T-cell (primary cell): ENCODE results near the gene PLEKHF1. TPM values are rescaled to one million over a fixed set of nuclear protein-coding genes. Genes with fewer than 3 reads are reported as not detected.

ENCODE experiments used
- ATAC-seq, 4 experiments: fragments of 200-7000 bp in 3 of 4; fragments of 150-1000 bp in 1 of 4; cut with Tn5 transposase; replicated peaks in 1 of 4; 1 replicate in 3 of 4; 2 replicates in 1 of 4; pipeline ENCODE4 v1.10.0; 2021; ENCODE audit warnings: moderate library complexity in 3 of 4, mild to moderate bottlenecking in 2 of 4, moderate number of reproducible peaks in 1 of 4
- CTCF ChIA-PET, 2 donors: fragments of 300-600 bp; sonication (Branson Sonifier 250); formaldehyde crosslinking; loops; one replicate each; lab custom pipeline; 2022; ENCODE audit warnings: antibody characterized with exemption in 2 of 2; lab: Charles Lee
- POLR2A ChIA-PET, 2 donors: fragments of 300-600 bp; sonication (Branson Sonifier 250); formaldehyde crosslinking; loops; one replicate each; lab custom pipeline; 2022; ENCODE audit warnings: antibody characterized with exemption in 2 of 2; lab: Charles Lee
- DNase-seq, 35 experiments: peaks; one replicate each; pipeline versions ENCODE4 v3.0.0 to v3.0.0-alpha.2; 2013 to 2023
- H3K27ac ChIP-seq: one replicate; pipeline ENCODE4 v1.5.1; 2013; ENCODE audit warnings: low read length
- H3K27me3 ChIP-seq, 2 experiments: replicated peaks in 1 of 2; 1 replicate in 1 of 2; 2 replicates in 1 of 2; pipeline versions ENCODE4 v1.6.1 to v1.7.0; 2013; ENCODE audit warnings: low read length in 1 of 2, mixed read lengths in 1 of 2; ENCODE audit not compliant: control insufficient read depth in 2 of 2, insufficient read depth in 2 of 2; ENCODE audit errors: extremely low read depth in 1 of 2
- H3K36me3 ChIP-seq, 2 donors: 1 replicate in 1 of 2; 2 replicates in 1 of 2; pipeline versions ENCODE4 v1.6.1 to v1.7.0; 2013; ENCODE audit warnings: low read length in 1 of 2; ENCODE audit not compliant: control insufficient read depth in 2 of 2, insufficient read depth in 1 of 2; ENCODE audit errors: extremely low read depth in 1 of 2
- H3K4me1 ChIP-seq, 2 experiments: 1 replicate in 1 of 2; 2 replicates in 1 of 2; pipeline versions ENCODE4 v1.6.1 to v1.7.0; 2013; ENCODE audit warnings: low read length in 2 of 2, mixed read lengths in 1 of 2; ENCODE audit not compliant: insufficient read depth in 2 of 2, control insufficient read depth in 1 of 2; ENCODE audit errors: extremely low read depth in 1 of 2
- H3K4me3 ChIP-seq, 2 donors: 1 replicate in 1 of 2; 2 replicates in 1 of 2; pipeline versions ENCODE4 v1.5.1 to v1.7.0; 2013; ENCODE audit warnings: mild to moderate bottlenecking in 2 of 2, low read length in 1 of 2, moderate library complexity in 1 of 2; ENCODE audit not compliant: control insufficient read depth in 1 of 2; ENCODE audit errors: extremely low read depth in 1 of 2
- H3K9me3 ChIP-seq: 2 replicates; pipeline ENCODE4 v1.7.0; 2013
- H3K27ac Mint-ChIP-seq, 2 donors: one replicate each; pipeline ENCODE4 v1.8.0; 2020 to 2021; ENCODE audit warnings: mild to moderate bottlenecking in 2 of 2, mixed read lengths in 2 of 2
- H3K27me3 Mint-ChIP-seq, 2 donors: one replicate each; pipeline ENCODE4 v1.8.0; 2021 to 2022; ENCODE audit warnings: mixed read lengths in 2 of 2
- H3K36me3 Mint-ChIP-seq: one replicate; pipeline ENCODE4 v1.8.0; 2021; ENCODE audit warnings: mixed read lengths
- H3K4me1 Mint-ChIP-seq, 3 donors: one replicate each; pipeline ENCODE4 v1.8.0; 2020 to 2022; ENCODE audit warnings: mixed read lengths in 3 of 3, mild to moderate bottlenecking in 1 of 3
- H3K4me3 Mint-ChIP-seq, 3 donors: one replicate each; pipeline ENCODE4 v1.8.0; 2020 to 2022; ENCODE audit warnings: mild to moderate bottlenecking in 3 of 3, mixed read lengths in 3 of 3, moderate library complexity in 3 of 3
- H3K9me3 Mint-ChIP-seq, 3 donors: one replicate each; pipeline ENCODE4 v1.8.0; 2020 to 2022; ENCODE audit warnings: mixed read lengths in 3 of 3
- WGBS: methylation state at CpG from one replicate; pipeline ENCODE4 v1.1.5; 2013; ENCODE audit warnings: missing lambda C conversion rate; ENCODE audit not compliant: insufficient coverage; 5-methylcytosine and 5-hydroxymethylcytosine counted together
- total RNA-seq, 35 experiments: library from RNA in 6 of 35; stranded (reverse) in 6 of 35; fragments of 120-200 nt in 1 of 35; gene quantifications; one replicate each; pipeline versions ENCODE4 v1.2.1 to v1.2.4 and lab custom pipeline; 2013 to 2026

PLEKHF1 gene
- total RNA-seq, 5 donors from 2014 or later (not counting 1 experiment from before 2014, with no cell fraction given), result 13.2 to 42.6 (median 34.5) TPM

DNA sequence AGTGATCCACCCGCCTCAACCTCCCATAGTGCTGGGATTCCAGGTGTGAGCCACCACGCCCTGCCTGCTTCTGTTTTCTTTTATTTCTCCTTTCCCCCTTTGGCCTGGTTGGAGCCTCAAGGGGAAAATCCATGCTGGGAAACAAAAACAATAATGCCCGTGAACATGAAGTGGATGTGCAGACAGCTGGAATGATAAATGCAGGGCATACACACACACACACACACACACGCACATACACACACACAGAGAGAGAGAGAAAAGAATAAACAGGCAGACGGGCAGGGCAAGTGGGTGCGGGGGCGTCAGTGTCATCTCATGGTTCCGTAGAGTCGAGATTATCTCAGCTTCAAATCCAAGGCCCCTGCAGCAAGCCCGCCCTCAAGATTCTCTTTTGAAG is 4.4 kb upstream of the PLEKHF1 start:
- ChIA-PET CTCF (interaction anchor here (0.6 to 1.6 kb wide), 3 partner anchors 46 to 54 kb away, joined by 3 read pairs; partner anchors contain the start of gene POP4 (in 1 of the 2)), POLR2A (interaction anchor here (0.5 to 1.4 kb wide), 3 partner anchors 12 to 53 kb away, joined by 3 read pairs; no protein-coding TSS in a partner anchor)
- 26% methylated on average over 5 of the region's 10 CpGs for WGBS
- Histone ChIP-seq H3K4me1 (peaks cover 21 to 33% of the 10 kb centered on the region in 2 experiments), H3K27me3 (no peaks in the 10 kb centered on the region), H3K27ac (peak overlapping the region; percentile 10), H3K4me3 (no peak overlapping the region), H3K9me3 (no peaks in the 10 kb centered on the region), H3K36me3 (no peaks in the 10 kb centered on the region)
- DNase-seq (peak in 24 of 35 experiments; percentile 29 to 73 (median 54)), ATAC-seq (peak in 1 of 4 experiments; percentile 30)
- Mint-ChIP-seq H3K4me1 (peaks cover 21 to 34% (median 33%) of the 10 kb centered on the region in 3 donors), H3K27ac (peak overlapping the region; percentile 51 to 85), H3K36me3 (no peaks in the 10 kb centered on the region), H3K27me3 (no peaks in the 10 kb centered on the region), H3K4me3 (peak overlapping the region in 1 of 3 donors; percentile 52), H3K9me3 (no peaks in the 10 kb centered on the region)

GRCh38 chr19:29662278-29662603 is 3.0 kb upstream of the PLEKHF1 start:
- CTCF ChIA-PET, result interaction anchor here (1.4 to 2.5 kb wide), 4 partner anchors 9 to 52 kb away, joined by 3 to 18 read pairs (median 6); no protein-coding TSS in a partner anchor
- H3K27ac Mint-ChIP-seq, result peak overlapping the region in 1 of 2 donors; percentile 83
- WGBS, result 71% methylated on average over 1 of the region's 1 CpG

GRCh38 chr19:29662604-29663404 is 2.5 kb upstream of the PLEKHF1 start:
- Histone ChIP-seq H3K27ac (no peak overlapping the region), H3K27me3 (no peaks in the 10 kb centered on the region), H3K36me3 (no peaks in the 10 kb centered on the region), H3K4me1 (peaks cover 28 to 50% of the 10 kb centered on the region in 2 experiments), H3K9me3 (no peaks in the 10 kb centered on the region), H3K4me3 (no peak overlapping the region)
- ChIA-PET POLR2A (interaction anchor here in 1 of 2 donors (0.7 kb wide), 1 partner anchor 321 kb away, joined by 3 read pairs; no protein-coding TSS in a partner anchor), CTCF (interaction anchor here (1.4 to 2.5 kb wide), 4 partner anchors 9 to 53 kb away, joined by 3 to 18 read pairs (median 6); no protein-coding TSS in a partner anchor)
- Mint-ChIP-seq H3K4me1 (peaks cover 35 to 46% (median 46%) of the 10 kb centered on the region in 3 donors), H3K27ac (peak overlapping the region; percentile 43 to 83), H3K4me3 (no peak overlapping the region), H3K9me3 (no peaks in the 10 kb centered on the region), H3K36me3 (peaks cover 3% of the 10 kb centered on the region), H3K27me3 (no peaks in the 10 kb centered on the region)
- DNase-seq (no peak), ATAC-seq (no peak)
- WGBS, result 79% methylated on average over 10 of the region's 17 CpGs

More at GRCh38 chr19:29662278-29662603, 3.0 kb upstream of the PLEKHF1 start:
- H3K4me1 ChIP-seq, result peaks cover 23 to 44% of the 10 kb centered on the region in 2 experiments
- Mint-ChIP-seq H3K4me3 (no peak overlapping the region), H3K9me3 (no peaks in the 10 kb centered on the region), H3K36me3 (peaks cover 3% of the 10 kb centered on the region), H3K27me3 (no peaks in the 10 kb centered on the region), H3K4me1 (peaks cover 29 to 42% (median 41%) of the 10 kb centered on the region in 3 donors)
- ATAC-seq (no peak), DNase-seq (no peak)
- POLR2A ChIA-PET, result no interaction called here
- no peaks in the 10 kb centered on the region for H3K27me3 ChIP-seq
- no peak overlapping the region for H3K4me3 ChIP-seq
- H3K27ac ChIP-seq, result no peak overlapping the region
- H3K36me3 ChIP-seq, result no peaks in the 10 kb centered on the region
- H3K9me3 ChIP-seq, result no peaks in the 10 kb centered on the region

GRCh38 chr19:29663861-29664752 is 1.2 kb upstream of the PLEKHF1 start:
- POLR2A ChIA-PET, result no interaction called here
- WGBS, result 95% methylated on average over 16 of the region's 19 CpGs

GRCh38 chr19:29664753-29665214 is 477 bp upstream of the PLEKHF1 start:
- Histone ChIP-seq H3K4me3 (peak overlapping the region; percentile 37 to 90), H3K4me1 (peaks cover 41 to 70% of the 10 kb centered on the region in 2 experiments), H3K27me3 (no peaks in the 10 kb centered on the region), H3K36me3 (peaks cover 0 to 3% of the 10 kb centered on the region in 2 donors), H3K9me3 (no peaks in the 10 kb centered on the region), H3K27ac (peak overlapping the region; percentile 38)
- Mint-ChIP-seq H3K27ac (peak overlapping the region; percentile 49 to 83), H3K27me3 (no peaks in the 10 kb centered on the region), H3K4me3 (peak overlapping the region; percentile 74 to 89 (median 78)), H3K36me3 (peaks cover 6% of the 10 kb centered on the region), H3K4me1 (peaks cover 55 to 66% (median 65%) of the 10 kb centered on the region in 3 donors), H3K9me3 (no peaks in the 10 kb centered on the region)
- CTCF ChIA-PET, result interaction anchor here in 1 of 2 donors (0.9 to 4.2 kb wide), 6 partner anchors 8 to 61 kb away, joined by 4 to 42 read pairs (median 6); partner anchors contain the start of gene POP4
- ATAC-seq (no peak), DNase-seq (no peak)
- POLR2A ChIA-PET, result interaction anchor here in 1 of 2 donors (0.5 to 0.7 kb wide), 2 partner anchors 58 to 277 kb away, joined by 3 to 4 read pairs; partner anchors contain the start of gene POP4
- WGBS, result 32% methylated on average over 13 of the region's 22 CpGs

More at GRCh38 chr19:29663861-29664752, 1.2 kb upstream of the PLEKHF1 start:
- H3K36me3 ChIP-seq, result no peaks in the 10 kb centered on the region
- no peaks in the 10 kb centered on the region for H3K27me3 ChIP-seq
- peak overlapping the region in 1 of 2 donors; percentile 37 for H3K4me3 ChIP-seq
- Mint-ChIP-seq H3K27ac (peak overlapping the region; percentile 66 to 83), H3K9me3 (no peaks in the 10 kb centered on the region), H3K27me3 (no peaks in the 10 kb centered on the region), H3K4me1 (peaks cover 48 to 59% (median 59%) of the 10 kb centered on the region in 3 donors), H3K4me3 (peak overlapping the region; percentile 74 to 89 (median 78)), H3K36me3 (peaks cover 3% of the 10 kb centered on the region)
- no peak for ATAC-seq
- no peaks in the 10 kb centered on the region for H3K9me3 ChIP-seq
- H3K4me1 ChIP-seq, result peaks cover 37 to 63% of the 10 kb centered on the region in 2 experiments
- H3K27ac ChIP-seq, result peak overlapping the region; percentile 38
- DNase-seq, result no peak
- CTCF ChIA-PET, result interaction anchor here (1.2 to 4.2 kb wide), 3 partner anchors 54 to 58 kb away, joined by 7 to 42 read pairs (median 18); partner anchors contain the start of gene POP4 (in 1 of the 2)
